ENCODE measurements around the gene PER2. TPM values are rescaled to one million over a fixed set of nuclear protein-coding genes. Genes with fewer than 3 reads are reported as not detected.

Gene PER2
- total and polyA plus RNA-seq, 2 of the 13 experiments (the other 11 are each of a cell fraction or from before 2014, with no cell fraction given): 5.1 to 9.4 TPM

- TF ChIP-seq PCBP2 (optimal IDR thresholded peaks at IDR 0.05; ENCODE audit: low read depth, low read length, poor library complexity, severe bottlenecking) (no peak), IRF2 (CRISPR knock-in tag; IDR thresholded peaks at IDR 0.05) (0 out of 2 replicates have a peak, but pooled peaks have one; percentile 39), SNAPC5 (CRISPR knock-in tag; IDR thresholded peaks at IDR 0.05; ENCODE audit: borderline replicate concordance) (no peak), FOXO4 (CRISPR knock-in tag; conservative IDR thresholded peaks at IDR 0.05) (no peak), MYPOP (CRISPR knock-in tag; IDR thresholded peaks at IDR 0.05) (0 out of 2 replicates have a peak, but pooled peaks have one; percentile 37), ZNF782 (CRISPR knock-in tag; IDR thresholded peaks at IDR 0.05; ENCODE audit: borderline replicate concordance) (no peak), CBX2 (IDR thresholded peaks at IDR 0.05; ENCODE audit: low read depth, low read length) (no peak), CBX2 (CRISPR knock-in tag; IDR thresholded peaks at IDR 0.05; ENCODE audit: low read depth) (no peak), ARNT2 (CRISPR knock-in tag; IDR thresholded peaks at IDR 0.05; ENCODE audit: low read depth) (no peak), SUZ12 (IDR thresholded peaks at IDR 0.05; ENCODE audit: low read depth, low read length) (no peak), ZNF276 (CRISPR knock-in tag; IDR thresholded peaks at IDR 0.05; ENCODE audit: low read depth) (0 out of 2 replicates have a peak, but pooled peaks have one; percentile 50), ARID4A (CRISPR knock-in tag; IDR thresholded peaks at IDR 0.05; ENCODE audit: borderline replicate concordance) (no peak; the same call in 1 of the 2 replicates), KAT8 (CRISPR knock-in tag; IDR thresholded peaks at IDR 0.05) (peak; percentile 34; the same call in 1 of the 2 replicates), ZNF263 (CRISPR knock-in tag; IDR thresholded peaks at IDR 0.05) (peak; percentile 94), MAX (IDR thresholded peaks at IDR 0.05) (peak; percentile 37; the same call in 1 of the 2 replicates), CHCHD3 (CRISPR knock-in tag; IDR thresholded peaks at IDR 0.05) (no peak), FOXP4 (CRISPR knock-in tag; IDR thresholded peaks at IDR 0.05) (no peak)
Measured at GRCh38 chr2:238242731-238243495, 45.5 kb downstream of the PER2 start (continued).
